ENCODE results near the gene RABL3.

DNA sequence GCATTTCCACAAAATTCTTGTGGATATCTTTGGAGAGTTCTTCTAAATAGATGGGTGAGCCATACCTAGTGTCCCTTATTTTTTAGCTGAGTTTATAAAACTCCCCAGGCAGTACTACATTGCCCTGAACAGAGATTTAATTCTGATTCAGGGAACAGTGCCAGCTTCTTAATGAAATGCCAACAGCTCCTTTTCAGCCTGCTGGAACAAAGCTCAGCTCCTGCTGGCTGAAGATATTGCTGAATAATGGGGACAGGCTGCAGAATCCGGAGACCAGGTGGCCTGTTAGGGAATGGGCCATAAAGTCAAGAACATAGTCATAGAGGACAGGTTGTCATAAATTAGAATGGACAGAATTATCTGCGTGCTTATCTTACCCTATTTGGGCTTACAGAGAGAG lies 69.2 kb downstream of the RABL3 start:
- TF ChIP-seq, protein P1, sequence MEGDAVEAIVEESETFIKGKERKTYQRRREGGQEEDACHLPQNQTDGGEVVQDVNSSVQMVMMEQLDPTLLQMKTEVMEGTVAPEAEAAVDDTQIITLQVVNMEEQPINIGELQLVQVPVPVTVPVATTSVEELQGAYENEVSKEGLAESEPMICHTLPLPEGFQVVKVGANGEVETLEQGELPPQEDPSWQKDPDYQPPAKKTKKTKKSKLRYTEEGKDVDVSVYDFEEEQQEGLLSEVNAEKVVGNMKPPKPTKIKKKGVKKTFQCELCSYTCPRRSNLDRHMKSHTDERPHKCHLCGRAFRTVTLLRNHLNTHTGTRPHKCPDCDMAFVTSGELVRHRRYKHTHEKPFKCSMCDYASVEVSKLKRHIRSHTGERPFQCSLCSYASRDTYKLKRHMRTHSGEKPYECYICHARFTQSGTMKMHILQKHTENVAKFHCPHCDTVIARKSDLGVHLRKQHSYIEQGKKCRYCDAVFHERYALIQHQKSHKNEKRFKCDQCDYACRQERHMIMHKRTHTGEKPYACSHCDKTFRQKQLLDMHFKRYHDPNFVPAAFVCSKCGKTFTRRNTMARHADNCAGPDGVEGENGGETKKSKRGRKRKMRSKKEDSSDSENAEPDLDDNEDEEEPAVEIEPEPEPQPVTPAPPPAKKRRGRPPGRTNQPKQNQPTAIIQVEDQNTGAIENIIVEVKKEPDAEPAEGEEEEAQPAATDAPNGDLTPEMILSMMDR (IDR thresholded peaks at IDR 0.05): no peak
- TF ChIP-seq POLR2A (IDR thresholded peaks at IDR 0.05): no peak

Data from uterus (tissue), 2 donors.